SU-DHL-6 (cell line): ENCODE results near the gene SPEG.

Experiments
- H2AFZ ChIP-seq: fragments of 200-600 bp; sonication (generic); 2 replicates; pipeline ENCODE4 v1.6.1; 2014; ENCODE audit warnings: low read depth, mild to moderate bottlenecking, moderate library complexity, mixed read lengths, antibody characterized with exemption, low read length; ENCODE audit not compliant: severe bottlenecking
- H3F3A ChIP-seq: fragments of 200-600 bp; shearing (Covaris generic); 2 replicates; pipeline ENCODE4 v1.6.0; 2016; ENCODE audit warnings: antibody characterized with exemption, mild to moderate bottlenecking; ENCODE audit not compliant: insufficient read depth
- H3K27ac ChIP-seq: fragments of 200-600 bp; sonication (generic); 2 replicates; pipeline ENCODE4 v1.5.1; 2016; ENCODE audit warnings: low read depth, mild to moderate bottlenecking, low read length, moderate library complexity, mixed read lengths
- H3K27me3 ChIP-seq: fragments of 200-600 bp; sonication (generic), shearing (Covaris generic); 2 replicates; pipeline ENCODE4 v1.6.0; 2014; ENCODE audit warnings: mild to moderate bottlenecking, low read length
- H3K36me3 ChIP-seq: fragments of 200-600 bp; sonication (generic); 2 replicates; pipeline ENCODE4 v1.6.1; 2014; ENCODE audit warnings: mild to moderate bottlenecking, low read length, mixed read lengths
- H3K4me2 ChIP-seq: fragments of 300-600, 200-600 bp; shearing (Covaris generic), sonication (generic); 2 replicates; pipeline ENCODE4 v1.6.0; 2014; ENCODE audit warnings: low read length, low read depth, mild to moderate bottlenecking; ENCODE audit not compliant: poor library complexity, severe bottlenecking
- H3K4me3 ChIP-seq: fragments of 200-600 bp; sonication (generic); 2 replicates; pipeline ENCODE4 v1.5.1; 2014; ENCODE audit warnings: antibody characterized with exemption, low read length, mild to moderate bottlenecking, mixed read lengths; ENCODE audit not compliant: insufficient read depth, poor library complexity, severe bottlenecking
- H3K79me2 ChIP-seq: fragments of 200-600 bp; sonication (generic); 2 replicates; pipeline ENCODE4 v1.6.1; 2014; ENCODE audit warnings: mild to moderate bottlenecking, low read length, moderate library complexity; ENCODE audit not compliant: insufficient read depth
- H3K9ac ChIP-seq: fragments of 200-600 bp; sonication (generic); 2 replicates; pipeline ENCODE4 v1.7.0; 2014; ENCODE audit warnings: mild to moderate bottlenecking, low read length
- H3K9me2 ChIP-seq: fragments of 200-600 bp; sonication (generic); replicated peaks from 2 replicates; pipeline ENCODE4 v1.6.1; 2014; ENCODE audit warnings: low read length; ENCODE audit not compliant: insufficient read depth
- H3K9me3 ChIP-seq: fragments of 200-600 bp; sonication (generic); 2 replicates; pipeline ENCODE4 v1.6.1; 2014; ENCODE audit warnings: low read length, mixed read lengths; ENCODE audit not compliant: insufficient read depth
- H4K20me1 ChIP-seq: fragments of 200-600 bp; sonication (generic); 2 replicates; pipeline ENCODE4 v1.6.1; 2014; ENCODE audit warnings: low read depth, mild to moderate bottlenecking, antibody characterized with exemption, low read length, moderate library complexity, mixed read lengths
- CTCF ChIP-seq: fragments of 200-600 bp; sonication (generic); IDR thresholded peaks from one replicate; pipeline ENCODE4 v1.5.1; 2017; ENCODE audit warnings: antibody characterized with exemption, mild to moderate bottlenecking, low read length, moderate library complexity; ENCODE audit not compliant: insufficient read depth, poor library complexity, severe bottlenecking
- EZH2phosphoT487 ChIP-seq: fragments of 200-600 bp; sonication (generic), shearing (Covaris generic); conservative IDR thresholded peaks from 2 replicates; pipeline ENCODE4 v1.6.1; 2018; ENCODE audit warnings: mild to moderate bottlenecking, antibody characterized with exemption, low read length, moderate library complexity, mixed read lengths

Gene SPEG

GRCh38 chr2:219396863-219397457 lies 37.7 kb upstream of the SPEG start:
- no peak overlapping the region for H2AFZ ChIP-seq
- no peak overlapping the region for H3K4me2 ChIP-seq
- H3K27ac ChIP-seq = no peak overlapping the region

DNA sequence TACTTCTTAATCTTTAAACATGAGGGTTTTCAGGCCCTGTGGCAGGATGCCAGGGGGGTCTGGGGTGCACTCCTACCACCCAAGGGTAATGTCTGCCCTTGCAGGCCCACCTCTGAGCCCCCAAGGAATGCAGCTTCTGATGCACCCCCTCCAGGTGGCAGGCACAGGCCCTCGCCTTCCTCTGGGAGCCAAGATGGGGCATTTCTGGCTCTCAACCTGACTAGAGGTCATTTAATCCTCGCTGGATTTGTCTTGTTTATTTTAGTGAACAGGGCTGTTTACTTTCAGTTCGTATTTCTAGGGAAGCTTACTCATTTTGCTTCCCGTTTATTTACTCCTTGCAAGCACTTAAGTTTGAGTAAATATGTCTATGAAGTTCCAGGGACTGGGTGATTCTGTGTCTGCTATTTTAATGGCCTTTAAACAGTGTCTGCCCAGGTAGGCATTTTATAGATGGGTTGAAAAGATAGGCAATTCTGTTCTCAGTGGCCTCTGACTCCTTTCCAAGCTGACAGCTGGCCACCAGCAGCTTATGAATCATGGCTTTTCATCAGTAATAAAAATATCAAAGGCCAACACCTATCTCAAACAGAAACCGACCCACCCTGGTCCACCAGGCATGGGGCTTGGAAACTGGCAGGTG lies 35.8 kb upstream of the SPEG start:
- Histone ChIP-seq H3K4me3 (no peak overlapping the region), H3K36me3 (no peaks in the 10 kb centered on the region), H3K9me3 (no peaks in the 10 kb centered on the region), H3K4me2 (no peak overlapping the region), H3F3A (no peaks in the 10 kb centered on the region), H4K20me1 (no peaks in the 10 kb centered on the region), H2AFZ (no peak overlapping the region), H3K9ac (no peak overlapping the region), H3K79me2 (no peaks in the 10 kb centered on the region), H3K27me3 (no peaks in the 10 kb centered on the region), H3K9me2 (no peaks in the 10 kb centered on the region), H3K27ac (no peak overlapping the region)
- no peak for TF ChIP-seq EZH2phosphoT487
- TF ChIP-seq CTCF = no peak

More at GRCh38 chr2:219396863-219397457, 37.7 kb upstream of the SPEG start:
- Histone ChIP-seq H3K9me2 (no peaks in the 10 kb centered on the region), H3K9ac (no peak overlapping the region), H4K20me1 (no peaks in the 10 kb centered on the region), H3K36me3 (no peaks in the 10 kb centered on the region), H3K27me3 (no peaks in the 10 kb centered on the region), H3F3A (no peaks in the 10 kb centered on the region), H3K79me2 (no peaks in the 10 kb centered on the region), H3K4me3 (no peak overlapping the region), H3K9me3 (no peaks in the 10 kb centered on the region)
- no peak for TF ChIP-seq EZH2phosphoT487
- TF ChIP-seq CTCF = no peak

DNA sequence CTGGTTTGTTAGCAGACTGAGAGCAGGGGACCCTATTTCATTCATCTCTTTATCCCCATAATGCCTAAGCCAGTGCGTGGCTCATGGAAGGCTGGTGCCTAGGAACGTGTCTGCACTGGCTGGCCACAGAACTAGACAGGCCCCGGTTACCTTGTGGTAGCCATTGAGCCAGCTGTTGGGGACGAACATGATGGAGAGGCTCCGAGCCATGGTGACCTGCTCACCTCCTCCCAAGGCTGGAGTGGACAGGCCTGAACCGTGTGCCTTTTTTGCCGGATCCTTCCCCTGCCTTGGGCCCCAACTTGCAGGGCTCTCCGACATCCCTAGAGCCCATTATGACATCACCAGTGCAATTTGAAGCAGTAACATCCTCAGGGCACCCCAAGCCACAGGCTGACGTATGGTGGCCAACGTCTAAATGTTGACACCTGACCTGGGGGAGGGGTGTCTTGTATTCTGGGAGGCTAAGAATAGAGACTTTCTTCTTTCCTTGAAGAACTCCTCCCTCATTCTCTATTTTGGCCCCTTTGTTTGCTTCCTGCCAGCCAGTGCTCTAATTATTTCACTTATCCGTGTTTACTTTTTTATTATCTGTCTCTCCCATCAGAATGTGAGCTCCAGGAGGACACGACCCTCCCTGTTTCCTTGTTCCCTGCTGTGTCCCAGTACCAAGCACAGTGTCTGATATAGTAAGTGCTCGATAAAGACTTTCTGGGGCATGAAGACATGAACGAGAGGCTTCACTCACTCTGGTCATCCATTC lies 34.7 kb upstream of the SPEG start:
- Histone ChIP-seq H2AFZ (no peak overlapping the region), H3K9me3 (no peaks in the 10 kb centered on the region), H3K36me3 (no peaks in the 10 kb centered on the region), H3K9me2 (no peaks in the 10 kb centered on the region), H3K27ac (no peak overlapping the region), H3K79me2 (no peaks in the 10 kb centered on the region), H3F3A (no peaks in the 10 kb centered on the region), H3K4me2 (no peak overlapping the region), H3K4me3 (no peak overlapping the region), H4K20me1 (no peaks in the 10 kb centered on the region), H3K9ac (no peak overlapping the region), H3K27me3 (no peaks in the 10 kb centered on the region)
- TF ChIP-seq CTCF = no peak
- TF ChIP-seq EZH2phosphoT487 = no peak
